ENCODE measurements around the gene TNS3. TPM values are rescaled to one million over a fixed set of nuclear protein-coding genes. Genes with fewer than 3 reads are reported as not detected.

TNS3 gene
- total and polyA plus RNA-seq, 9 of the 15 experiments (the other 6 are each of a cell fraction or from before 2014, with no cell fraction given): 0.20 TPM; not detected in 8

GRCh38 chr7:47357863-47358262, 224.0 kb downstream of the TNS3 start (continued):
- TF ChIP-seq, protein P1, sequence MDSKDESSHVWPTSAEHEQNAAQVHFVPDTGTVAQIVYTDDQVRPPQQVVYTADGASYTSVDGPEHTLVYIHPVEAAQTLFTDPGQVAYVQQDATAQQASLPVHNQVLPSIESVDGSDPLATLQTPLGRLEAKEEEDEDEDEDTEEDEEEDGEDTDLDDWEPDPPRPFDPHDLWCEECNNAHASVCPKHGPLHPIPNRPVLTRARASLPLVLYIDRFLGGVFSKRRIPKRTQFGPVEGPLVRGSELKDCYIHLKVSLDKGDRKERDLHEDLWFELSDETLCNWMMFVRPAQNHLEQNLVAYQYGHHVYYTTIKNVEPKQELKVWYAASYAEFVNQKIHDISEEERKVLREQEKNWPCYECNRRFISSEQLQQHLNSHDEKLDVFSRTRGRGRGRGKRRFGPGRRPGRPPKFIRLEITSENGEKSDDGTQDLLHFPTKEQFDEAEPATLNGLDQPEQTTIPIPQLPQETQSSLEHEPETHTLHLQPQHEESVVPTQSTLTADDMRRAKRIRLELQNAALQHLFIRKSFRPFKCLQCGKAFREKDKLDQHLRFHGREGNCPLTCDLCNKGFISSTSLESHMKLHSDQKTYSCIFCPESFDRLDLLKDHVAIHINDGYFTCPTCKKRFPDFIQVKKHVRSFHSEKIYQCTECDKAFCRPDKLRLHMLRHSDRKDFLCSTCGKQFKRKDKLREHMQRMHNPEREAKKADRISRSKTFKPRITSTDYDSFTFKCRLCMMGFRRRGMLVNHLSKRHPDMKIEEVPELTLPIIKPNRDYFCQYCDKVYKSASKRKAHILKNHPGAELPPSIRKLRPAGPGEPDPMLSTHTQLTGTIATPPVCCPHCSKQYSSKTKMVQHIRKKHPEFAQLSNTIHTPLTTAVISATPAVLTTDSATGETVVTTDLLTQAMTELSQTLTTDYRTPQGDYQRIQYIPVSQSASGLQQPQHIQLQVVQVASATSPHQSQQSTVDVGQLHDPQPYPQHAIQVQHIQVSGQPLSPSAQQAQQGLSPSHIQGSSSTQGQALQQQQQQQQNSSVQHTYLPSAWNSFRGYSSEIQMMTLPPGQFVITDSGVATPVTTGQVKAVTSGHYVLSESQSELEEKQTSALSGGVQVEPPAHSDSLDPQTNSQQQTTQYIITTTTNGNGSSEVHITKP (IDR thresholded peaks at IDR 0.05; ENCODE audit: partially characterized antibody): peak; percentile 36
- TF ChIP-seq NR1H2 (CRISPR knock-in tag; IDR thresholded peaks at IDR 0.05) (no peak), ZNF830 (CRISPR knock-in tag; IDR thresholded peaks at IDR 0.05) (no peak), MYC (IDR thresholded peaks at IDR 0.05; ENCODE audit: low read depth, low read length) (no peak), MYC (CRISPR knock-in tag; IDR thresholded peaks at IDR 0.05; ENCODE audit: borderline replicate concordance, low read depth) (no peak), RAD51 (IDR thresholded peaks at IDR 0.05; ENCODE audit: borderline replicate concordance, low read depth) (peak; percentile 69), CREBBP (IDR thresholded peaks at IDR 0.05; ENCODE audit: low read depth, low read length) (no peak), POLR2H (tag; IDR thresholded peaks at IDR 0.05; ENCODE audit: low read depth) (no peak), E2F4 (CRISPR knock-in tag; IDR thresholded peaks at IDR 0.05; ENCODE audit: low read depth) (no peak), XRCC4 (IDR thresholded peaks at IDR 0.05; ENCODE audit: extremely low read depth, insufficient read depth, insufficient read length) (no peak)
- TF ChIP-seq, protein P2, sequence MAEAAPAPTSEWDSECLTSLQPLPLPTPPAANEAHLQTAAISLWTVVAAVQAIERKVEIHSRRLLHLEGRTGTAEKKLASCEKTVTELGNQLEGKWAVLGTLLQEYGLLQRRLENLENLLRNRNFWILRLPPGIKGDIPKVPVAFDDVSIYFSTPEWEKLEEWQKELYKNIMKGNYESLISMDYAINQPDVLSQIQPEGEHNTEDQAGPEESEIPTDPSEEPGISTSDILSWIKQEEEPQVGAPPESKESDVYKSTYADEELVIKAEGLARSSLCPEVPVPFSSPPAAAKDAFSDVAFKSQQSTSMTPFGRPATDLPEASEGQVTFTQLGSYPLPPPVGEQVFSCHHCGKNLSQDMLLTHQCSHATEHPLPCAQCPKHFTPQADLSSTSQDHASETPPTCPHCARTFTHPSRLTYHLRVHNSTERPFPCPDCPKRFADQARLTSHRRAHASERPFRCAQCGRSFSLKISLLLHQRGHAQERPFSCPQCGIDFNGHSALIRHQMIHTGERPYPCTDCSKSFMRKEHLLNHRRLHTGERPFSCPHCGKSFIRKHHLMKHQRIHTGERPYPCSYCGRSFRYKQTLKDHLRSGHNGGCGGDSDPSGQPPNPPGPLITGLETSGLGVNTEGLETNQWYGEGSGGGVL (CRISPR knock-in tag; IDR thresholded peaks at IDR 0.05): no peak
